ENCODE results near the gene ITPRID2. TPM values are rescaled to one million over a fixed set of nuclear protein-coding genes. Genes with fewer than 3 reads are reported as not detected.

Gene ITPRID2
- total and polyA plus RNA-seq, 10 of the 15 experiments (the other 5 are each of a cell fraction or from before 2014, with no cell fraction given): 4.7 to 23.7 (median 13.1) TPM

GRCh38 chr2:181884601-181885000, 6.9 kb upstream of the ITPRID2 start:
- intact Hi-C loops (cut with micrococcal nuclease; ENCODE audit: unreplicated experiment): no loop called here
- RAD21 ChIA-PET (ENCODE audit: unreplicated experiment): no interaction called here
- Histone ChIP-seq H3K9ac (ENCODE audit: control insufficient read depth, insufficient read depth, low read length) (no peak overlapping the region), H3K4me1 (ENCODE audit: control insufficient read depth, insufficient read depth, low read length) (no peaks in the 10 kb centered on the region), H4K20me1 (ENCODE audit: control insufficient read depth, insufficient read depth) (no peaks in the 10 kb centered on the region), H3K79me2 (ENCODE audit: control insufficient read depth, insufficient read depth, low read length) (no peaks in the 10 kb centered on the region), H3K27ac (ENCODE audit: control insufficient read depth, insufficient read depth) (no peak overlapping the region), H3K36me3 (ENCODE audit: control insufficient read depth in 2 of 2, insufficient read depth in 2 of 2, low read length in 1 of 2) (no peaks in the 10 kb centered on the region), H3K4me3 (no peak overlapping the region), H3K4me2 (ENCODE audit: control insufficient read depth, insufficient read depth) (no peak overlapping the region), H3K9me3 (replicated peaks; ENCODE audit: control insufficient read depth, insufficient read depth, low read length) (no peaks in the 10 kb centered on the region), H3K27me3 (replicated peaks in 1 of 2; ENCODE audit: control insufficient read depth in 2 of 2, insufficient read depth in 2 of 2, low read length in 1 of 2) (peaks cover 0 to 2% of the 10 kb centered on the region in 2 experiments; a peak in 1 of 4 replicates), H2AFZ (ENCODE audit: control insufficient read depth, low read depth, low read length) (no peak overlapping the region)
- no peak for FAIRE-seq
- no TSS peak for BruUV-seq (replicated peaks)
- SMC1A ChIA-PET (ENCODE audit: uncharacterized antibody, unreplicated experiment): no interaction called here
- CTCF ChIA-PET: no interaction called here
- TF ChIP-seq MTA3 (IDR thresholded peaks at IDR 0.05; ENCODE audit: borderline replicate concordance, low read length) (no peak), ZBTB40 (IDR thresholded peaks at IDR 0.05; ENCODE audit: borderline replicate concordance) (no peak), CHD2 (IDR thresholded peaks at IDR 0.05; ENCODE audit: borderline replicate concordance, low read depth, low read length) (no peak), BCLAF1 (IDR thresholded peaks at IDR 0.05) (no peak), MXI1 (IDR thresholded peaks at IDR 0.05; ENCODE audit: low read depth, low read length) (no peak), PML (IDR thresholded peaks at IDR 0.05; ENCODE audit: low read length) (no peak), DPF2 (IDR thresholded peaks at IDR 0.05) (no peak), SPI1 (IDR thresholded peaks at IDR 0.05; ENCODE audit: borderline replicate concordance, insufficient read depth, low read depth, low read length) (no peak), YY1 (IDR thresholded peaks at IDR 0.05; ENCODE audit: low read depth, low read length) (no peak), SMAD1 (IDR thresholded peaks at IDR 0.05; ENCODE audit: low read depth, partially characterized antibody) (no peak), EGR1 (IDR thresholded peaks at IDR 0.05; ENCODE audit: borderline replicate concordance in 1 of 2, low read depth in 2 of 2, low read length in 2 of 2) (no peak), IKZF1 (conservative IDR thresholded peaks at IDR 0.05) (no peak), KAT2A (conservative IDR thresholded peaks at IDR 0.05; ENCODE audit: control insufficient read depth, low read depth, low read length) (no peak), TCF3 (IDR thresholded peaks at IDR 0.05; ENCODE audit: borderline replicate concordance, insufficient read depth, low read depth, low read length) (no peak)
- TF ChIP-seq, protein P1, sequence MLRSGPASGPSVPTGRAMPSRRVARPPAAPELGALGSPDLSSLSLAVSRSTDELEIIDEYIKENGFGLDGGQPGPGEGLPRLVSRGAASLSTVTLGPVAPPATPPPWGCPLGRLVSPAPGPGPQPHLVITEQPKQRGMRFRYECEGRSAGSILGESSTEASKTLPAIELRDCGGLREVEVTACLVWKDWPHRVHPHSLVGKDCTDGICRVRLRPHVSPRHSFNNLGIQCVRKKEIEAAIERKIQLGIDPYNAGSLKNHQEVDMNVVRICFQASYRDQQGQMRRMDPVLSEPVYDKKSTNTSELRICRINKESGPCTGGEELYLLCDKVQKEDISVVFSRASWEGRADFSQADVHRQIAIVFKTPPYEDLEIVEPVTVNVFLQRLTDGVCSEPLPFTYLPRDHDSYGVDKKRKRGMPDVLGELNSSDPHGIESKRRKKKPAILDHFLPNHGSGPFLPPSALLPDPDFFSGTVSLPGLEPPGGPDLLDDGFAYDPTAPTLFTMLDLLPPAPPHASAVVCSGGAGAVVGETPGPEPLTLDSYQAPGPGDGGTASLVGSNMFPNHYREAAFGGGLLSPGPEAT (IDR thresholded peaks at IDR 0.05; ENCODE audit: low read depth): no peak
- POLR2A ChIA-PET: no interaction called here
- in situ Hi-C loops (cut with MboI): no loop called here
- DNase-seq (ENCODE audit: low read depth, low spot score): no peak
- ATAC-seq: no peak
- WGBS (ENCODE audit: insufficient coverage, insufficient replicate concordance, low lambda C conversion rate, missing lambda C conversion rate): 64% methylated on average over 1 of the region's 1 CpG
